ENCODE measurements around the gene ZNF423.

GRCh38 chr16:49825041-49825440, 30.9 kb downstream of the ZNF423 start:
- TF ChIP-seq CTCF (IDR thresholded peaks at IDR 0.05; ENCODE audit: low read length) (no peak), EZH2 (optimal IDR thresholded peaks at IDR 0.05; ENCODE audit: low read depth, low read length) (no peak)

Data from MM.1S (cell line).